Stimulated activated CD8-positive, alpha-beta memory T cell treated with anti-CD3 and anti-CD28 coated beads, Interleukin-12 subunit alpha, Interleukin-12 subunit beta, amount 100 ng/mL, for 24 hours (primary cell): ENCODE data around the gene SPOCK3.
"Not testable (repeated sequence)": the region's sequence is repeated elsewhere in the genome, so short reads cannot be mapped to it uniquely, and the experiment has no call there.

ENCODE experiments used
- DNase-seq: peaks from one replicate; pipeline ENCODE4 v3.0.0-alpha.2; 2020; ENCODE audit errors: extremely low read depth

Gene SPOCK3

DNA sequence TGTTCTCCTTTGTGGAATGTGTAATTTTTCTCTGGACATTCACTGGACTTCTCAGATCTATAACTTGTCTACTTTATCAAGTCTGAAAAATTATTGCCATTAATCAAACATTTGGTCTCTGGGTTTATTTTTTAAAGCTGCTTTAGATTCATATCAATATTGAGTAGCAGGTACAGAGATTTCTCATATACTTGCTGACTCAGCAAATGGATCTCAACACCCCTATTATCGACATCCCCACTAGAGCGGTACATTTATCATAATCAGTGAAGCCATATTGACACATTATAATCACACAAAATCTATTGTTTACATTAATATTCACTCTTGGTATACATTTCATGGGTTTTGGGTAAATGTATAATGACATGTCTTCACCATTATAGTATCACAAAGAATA lies 268.7 kb downstream of the SPOCK3 start:
- DNase-seq, result no peak

DNA sequence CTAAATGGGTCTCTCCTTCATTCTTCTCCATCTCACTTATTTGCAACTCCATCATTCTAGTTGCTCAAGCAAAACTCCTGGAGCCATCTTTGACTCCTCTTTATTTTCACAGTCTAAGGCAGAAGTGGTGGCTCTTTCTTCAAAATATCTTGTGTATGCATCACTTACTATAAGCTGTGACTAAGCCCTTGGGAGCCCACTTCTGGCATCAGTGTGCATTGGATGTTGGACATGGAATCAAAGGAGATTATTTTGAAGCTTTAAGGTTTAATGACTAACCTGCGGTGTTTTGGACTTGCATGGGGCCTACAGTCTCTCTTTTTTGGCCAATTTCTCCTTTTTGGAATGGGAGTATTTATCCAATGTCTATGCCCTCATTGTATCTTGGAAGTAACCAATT lies 276.8 kb downstream of the SPOCK3 start:
- DNase-seq, result no peak

DNA sequence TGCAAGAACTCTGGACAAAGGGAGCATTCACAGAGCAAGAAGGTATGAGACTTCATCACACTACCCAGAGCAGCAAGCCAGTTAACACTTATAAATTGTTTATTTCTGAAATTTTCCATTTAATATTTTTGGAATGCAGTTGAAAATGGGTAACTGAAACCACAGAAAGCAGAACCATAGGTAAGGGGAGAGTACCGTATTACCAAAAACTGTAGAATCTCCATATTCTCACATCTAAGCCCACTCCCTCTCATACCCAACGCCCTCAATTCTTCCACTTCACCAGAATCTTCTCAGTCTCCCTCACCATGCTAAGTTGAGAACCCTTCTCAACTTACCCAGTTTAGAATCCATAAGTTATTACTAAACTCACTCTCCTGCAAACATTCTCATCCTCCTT lies 277.8 kb downstream of the SPOCK3 start:
- no peak for DNase-seq

DNA sequence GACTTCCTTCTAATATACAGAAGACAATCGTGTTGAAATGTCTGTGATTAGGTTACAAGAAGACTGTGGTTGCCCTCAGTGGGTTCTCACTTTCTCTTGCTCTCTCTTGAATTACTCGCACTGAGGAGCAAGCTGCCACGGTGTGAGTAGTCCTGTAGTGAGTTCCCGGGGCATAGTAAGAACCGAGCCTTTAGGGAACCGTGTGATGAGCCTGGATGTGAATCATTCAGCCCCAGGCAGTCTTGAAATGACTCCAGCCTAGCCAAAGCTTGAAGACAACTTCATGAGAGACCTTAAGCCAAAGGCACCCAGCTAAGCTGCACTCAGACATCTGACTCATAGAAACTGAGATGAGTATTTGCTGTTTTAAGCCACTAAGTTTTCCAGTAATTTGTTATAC lies 292.7 kb downstream of the SPOCK3 start:
- DNase-seq, result no peak

DNA sequence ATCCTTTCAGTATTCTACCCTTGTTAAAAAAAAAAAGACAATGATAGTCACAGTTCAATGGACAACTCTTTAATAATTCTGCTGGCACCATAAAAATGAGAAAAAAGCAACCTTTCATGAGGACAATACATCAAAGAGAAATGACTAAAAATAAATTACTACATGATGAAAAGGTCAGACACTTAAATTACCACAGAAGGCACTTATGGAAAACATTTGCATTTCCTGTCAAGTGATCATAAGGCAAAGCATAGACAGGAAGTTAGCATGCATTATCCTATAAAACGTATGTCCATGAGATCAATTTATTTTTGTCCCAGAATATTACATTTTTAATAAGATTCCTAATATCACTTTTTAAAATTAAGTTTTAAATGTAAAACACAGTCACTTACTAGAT lies 303.8 kb downstream of the SPOCK3 start:
- no peak for DNase-seq

DNA sequence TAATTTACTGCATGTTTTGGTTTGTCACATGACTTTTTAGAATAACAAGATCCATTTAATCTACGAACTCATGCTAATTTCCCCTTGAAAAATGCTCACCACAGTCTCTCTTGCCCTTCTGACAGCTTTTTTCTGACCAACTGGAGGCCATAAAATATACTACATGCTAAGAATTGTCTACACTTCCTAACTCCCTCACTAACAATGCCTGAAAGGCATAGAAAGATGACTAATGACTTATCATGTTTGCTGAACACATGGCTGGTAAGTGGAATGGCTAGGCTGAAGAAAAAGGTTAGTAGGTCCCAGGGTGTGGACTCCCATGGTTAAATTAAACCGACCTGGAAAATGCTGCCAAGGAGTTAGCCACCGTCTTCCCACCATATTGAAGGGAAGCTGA lies 309.9 kb downstream of the SPOCK3 start:
- no peak for DNase-seq

DNA sequence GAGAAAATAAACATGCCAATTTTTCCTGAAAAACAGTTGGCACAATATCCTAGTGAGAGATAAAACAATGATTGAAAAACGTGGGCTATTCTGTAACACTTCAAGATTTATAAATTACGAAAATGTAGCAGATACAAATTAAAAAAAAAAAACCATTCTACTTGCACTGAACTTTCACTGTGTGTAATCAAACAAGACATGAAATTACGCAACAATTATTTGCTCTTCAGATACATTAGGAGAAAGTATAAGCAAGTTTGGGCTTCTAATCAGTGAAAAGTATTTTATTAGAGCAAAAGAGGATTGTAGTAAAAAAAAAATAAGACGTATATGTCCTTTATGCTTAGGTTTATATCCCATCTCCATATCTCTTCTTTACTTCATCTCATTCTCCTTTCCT lies 320.4 kb downstream of the SPOCK3 start:
- no peak for DNase-seq

DNA sequence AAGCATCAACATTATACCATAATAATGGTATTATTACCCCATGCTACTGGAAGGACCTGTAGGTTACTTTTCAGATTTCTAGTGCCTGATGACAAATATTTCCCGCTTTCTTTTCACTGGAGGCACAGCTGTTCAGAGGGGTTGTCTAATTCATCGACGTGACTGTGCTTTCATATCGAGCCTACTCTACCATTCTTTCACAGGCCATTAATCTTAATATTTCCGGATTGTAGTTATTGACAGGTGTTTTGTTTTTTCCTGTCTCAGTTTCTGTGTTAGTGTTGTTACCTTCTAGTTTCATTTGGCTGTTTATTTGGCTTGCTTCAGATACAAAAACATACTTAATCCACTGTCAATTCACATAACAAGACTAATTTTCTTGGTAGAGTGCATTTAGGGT lies 330.9 kb downstream of the SPOCK3 start:
- no peak for DNase-seq

DNA sequence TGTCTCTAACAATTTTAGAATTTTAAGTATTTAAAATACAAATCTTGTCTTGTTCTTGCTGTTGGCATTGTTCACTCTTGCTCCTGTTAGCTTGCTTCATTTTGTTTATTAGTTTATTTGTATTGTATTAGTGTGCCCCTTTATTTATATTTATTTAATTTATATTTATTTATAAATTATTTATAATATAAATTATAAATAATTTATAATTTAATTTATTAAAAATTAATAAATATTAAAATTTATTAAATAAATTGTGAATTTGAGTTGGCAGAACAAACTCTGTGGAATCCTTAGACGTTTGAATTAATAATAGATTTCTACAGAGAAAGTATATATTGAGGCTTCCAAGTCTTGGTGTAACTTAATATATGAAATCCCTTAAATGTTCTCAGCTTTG lies 331.4 kb downstream of the SPOCK3 start:
- DNase-seq, result no peak

DNA sequence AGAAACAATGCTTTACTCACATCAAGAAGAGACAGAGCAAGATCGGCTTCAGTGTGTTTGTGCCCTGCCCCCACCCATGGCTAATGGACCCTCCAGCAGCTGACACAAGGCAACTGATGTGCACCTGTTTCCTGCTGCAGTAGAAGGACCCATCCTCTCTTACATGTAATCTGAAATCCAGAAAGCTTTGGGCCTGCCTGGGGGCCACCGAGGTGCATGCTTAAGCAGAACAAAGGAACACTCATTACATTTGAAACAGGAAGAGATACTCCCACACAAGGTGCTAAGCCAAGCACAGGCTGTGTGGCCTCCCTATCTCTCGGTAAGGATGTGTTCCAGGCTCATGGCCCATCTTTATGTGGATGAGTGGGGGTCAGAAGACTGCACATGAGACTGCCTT lies 338.0 kb downstream of the SPOCK3 start:
- DNase-seq, result no peak

DNA sequence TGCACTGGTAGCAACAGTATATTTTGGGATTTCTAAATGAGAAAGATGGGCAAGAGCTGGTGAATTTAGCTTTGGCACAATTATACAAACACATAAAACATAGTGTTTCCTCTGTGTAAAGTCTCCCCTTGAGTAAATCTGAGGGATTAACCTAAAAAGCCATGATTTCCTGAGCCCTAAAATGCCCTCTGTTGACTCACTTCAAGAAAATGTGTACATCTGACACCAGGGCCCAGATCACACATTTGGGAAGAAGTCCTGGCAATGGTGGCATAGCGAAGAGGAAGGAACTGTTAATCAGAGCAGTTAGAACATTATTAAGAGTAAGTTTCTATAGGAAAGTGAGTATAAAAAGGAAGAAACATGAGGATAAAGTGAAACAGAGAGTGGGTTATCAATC lies 338.5 kb downstream of the SPOCK3 start:
- DNase-seq, result no peak

DNA sequence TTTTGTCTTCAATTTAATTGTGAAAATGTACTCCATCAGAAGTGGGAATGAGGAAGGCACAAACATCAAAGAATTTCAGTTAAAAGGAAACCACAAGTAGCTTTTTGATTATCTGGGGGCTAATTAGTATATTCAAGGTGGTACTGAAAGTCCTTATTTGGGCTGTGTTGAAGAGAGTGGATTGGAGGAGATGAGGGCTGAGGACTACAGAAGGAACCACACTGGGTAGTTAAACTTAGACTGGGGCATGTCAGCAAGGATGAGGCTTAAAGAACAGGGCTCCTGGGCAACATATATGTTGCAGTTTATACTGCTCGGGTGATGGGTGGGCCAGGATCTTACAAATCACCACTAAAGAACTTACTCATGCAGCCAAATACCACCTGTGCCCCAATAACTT lies 346.8 kb downstream of the SPOCK3 start:
- no peak for DNase-seq

DNA sequence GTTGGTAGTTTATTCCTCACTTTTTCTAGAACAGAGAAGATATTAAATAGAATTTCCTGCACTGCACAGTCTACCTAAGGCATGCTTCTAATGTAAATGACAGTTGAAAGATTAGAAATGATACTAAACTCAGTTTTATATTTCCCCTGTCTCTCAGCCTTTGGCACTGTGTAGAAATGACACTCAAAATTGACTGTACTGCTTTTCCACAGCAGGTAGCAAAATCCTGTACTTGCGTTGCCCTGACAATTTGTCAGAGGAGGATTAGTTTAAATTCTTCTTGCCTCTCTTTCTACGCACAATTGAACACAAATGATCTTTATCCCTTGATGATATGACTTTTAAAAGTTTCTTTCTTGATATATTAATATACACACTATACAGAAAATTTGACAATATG lies 347.6 kb downstream of the SPOCK3 start:
- no peak for DNase-seq

DNA sequence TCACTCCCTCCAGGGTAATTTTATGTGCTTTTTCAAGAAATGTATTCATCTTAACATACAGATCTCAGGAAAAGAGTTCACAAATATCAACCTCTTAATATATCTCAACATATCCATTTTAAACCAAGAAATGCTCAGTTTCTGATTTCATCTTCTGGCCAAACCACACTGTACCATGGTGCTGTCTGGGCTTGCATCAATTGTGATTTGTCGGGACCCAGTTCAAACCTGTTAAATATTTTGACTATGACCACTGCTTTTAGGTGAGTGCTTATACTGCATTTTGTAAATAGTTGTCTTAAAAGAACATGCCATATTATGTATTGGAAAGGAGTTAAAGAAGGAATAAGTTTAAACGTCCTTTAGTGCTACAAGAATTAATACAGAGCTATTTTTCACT lies 352.1 kb downstream of the SPOCK3 start:
- no peak for DNase-seq

DNA sequence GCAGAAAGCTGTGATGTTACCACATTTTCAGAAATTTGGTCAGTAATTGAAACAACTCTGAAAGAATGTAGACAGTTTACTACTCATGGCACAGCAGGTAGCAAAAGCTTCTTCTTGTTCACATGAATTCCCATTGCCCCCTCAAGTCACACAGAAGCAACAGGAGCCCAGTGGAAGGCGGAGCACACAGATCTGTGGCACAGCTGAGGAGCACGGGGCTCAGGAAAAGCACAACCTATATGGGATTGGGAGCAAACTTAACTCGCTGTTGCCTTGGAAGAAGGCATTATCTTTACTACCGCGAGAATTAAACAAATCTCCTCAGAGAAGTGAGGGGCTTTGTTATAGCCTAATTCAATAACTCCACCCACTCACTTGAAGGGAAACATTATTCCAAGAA lies 358.5 kb downstream of the SPOCK3 start:
- DNase-seq, result no peak

DNA sequence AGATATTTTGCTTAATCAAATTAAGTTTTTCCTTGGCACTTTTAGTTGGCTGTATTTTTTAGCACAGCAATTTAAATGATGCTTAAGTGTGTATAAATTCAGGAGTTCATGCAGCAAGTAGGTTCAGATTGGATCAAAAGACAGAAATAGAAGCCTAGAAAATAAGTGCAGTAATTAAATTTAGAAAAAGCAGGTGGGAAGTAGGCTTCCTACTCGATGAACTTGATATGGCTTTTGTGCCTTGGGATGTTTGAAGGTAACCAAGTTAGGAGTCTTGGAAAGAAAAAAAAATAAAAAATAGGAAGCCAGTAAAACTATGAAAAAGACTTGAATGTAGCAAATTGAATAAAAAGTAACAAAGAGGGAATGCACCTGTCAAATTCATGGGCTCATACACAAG lies 372.3 kb downstream of the SPOCK3 start:
- DNase-seq, result no peak

DNA sequence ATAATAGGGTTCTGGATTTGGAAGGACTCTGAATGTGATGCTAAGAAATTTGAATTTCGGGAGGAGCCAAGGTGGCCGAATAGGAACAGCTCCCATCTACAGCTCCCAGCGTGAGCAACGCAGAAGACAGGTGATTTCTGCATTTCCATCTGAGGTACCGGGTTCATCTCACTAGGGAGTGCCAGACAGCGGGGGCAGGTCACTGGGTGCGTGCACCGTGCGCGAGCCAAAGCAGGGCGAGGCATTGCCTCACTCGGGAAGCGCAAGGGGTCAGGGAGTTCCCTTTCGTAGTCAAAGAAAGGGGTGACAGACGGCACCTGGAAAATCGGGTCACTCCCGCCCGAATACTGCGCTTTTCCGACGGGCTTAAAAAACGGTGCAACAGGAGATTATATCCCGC lies 383.9 kb downstream of the SPOCK3 start:
- not testable (repeated sequence) for DNase-seq

DNA sequence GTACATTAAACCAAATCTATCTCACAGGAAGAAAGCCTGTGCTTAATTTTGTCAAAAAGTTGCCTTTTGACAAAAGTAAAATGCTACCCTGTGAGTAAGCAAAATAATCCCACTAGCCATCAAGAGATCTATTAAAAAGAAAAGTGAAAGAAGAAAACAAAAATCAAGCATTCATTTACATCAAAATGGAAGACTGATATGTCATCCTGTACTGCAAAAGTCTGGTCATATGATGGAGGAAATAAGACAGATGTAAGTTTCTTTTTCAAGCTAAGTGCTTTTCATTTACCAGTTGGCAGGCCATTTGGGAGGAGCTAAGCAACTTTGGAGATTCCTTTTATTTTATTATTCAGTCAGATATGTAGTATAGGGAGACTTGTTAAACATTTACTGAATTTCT lies 387.4 kb downstream of the SPOCK3 start:
- DNase-seq, result no peak

DNA sequence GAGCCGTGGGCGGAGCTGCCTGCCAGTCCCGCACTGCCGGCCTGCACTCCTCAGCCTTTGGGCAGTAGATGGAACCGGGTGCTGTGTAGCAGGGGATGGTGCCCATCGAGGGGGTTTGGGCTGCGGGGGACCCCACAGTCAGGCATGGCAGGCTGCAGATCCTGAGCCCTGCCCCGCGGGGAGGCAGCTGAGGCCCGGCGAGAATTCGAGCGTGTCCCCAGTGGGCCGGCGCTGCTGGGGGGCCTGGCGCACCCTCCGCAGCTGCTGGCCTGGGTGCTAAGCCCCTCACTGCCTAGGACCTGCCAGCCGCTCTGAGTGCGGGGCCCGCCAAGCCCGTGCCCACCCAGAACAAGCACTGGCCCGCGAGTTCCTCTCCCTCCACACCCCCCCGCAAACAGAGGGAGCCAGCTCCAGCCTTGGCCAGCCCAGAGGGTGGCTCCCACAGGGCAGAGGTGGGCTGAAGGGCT lies 391.5 kb downstream of the SPOCK3 start:
- no peak for DNase-seq

DNA sequence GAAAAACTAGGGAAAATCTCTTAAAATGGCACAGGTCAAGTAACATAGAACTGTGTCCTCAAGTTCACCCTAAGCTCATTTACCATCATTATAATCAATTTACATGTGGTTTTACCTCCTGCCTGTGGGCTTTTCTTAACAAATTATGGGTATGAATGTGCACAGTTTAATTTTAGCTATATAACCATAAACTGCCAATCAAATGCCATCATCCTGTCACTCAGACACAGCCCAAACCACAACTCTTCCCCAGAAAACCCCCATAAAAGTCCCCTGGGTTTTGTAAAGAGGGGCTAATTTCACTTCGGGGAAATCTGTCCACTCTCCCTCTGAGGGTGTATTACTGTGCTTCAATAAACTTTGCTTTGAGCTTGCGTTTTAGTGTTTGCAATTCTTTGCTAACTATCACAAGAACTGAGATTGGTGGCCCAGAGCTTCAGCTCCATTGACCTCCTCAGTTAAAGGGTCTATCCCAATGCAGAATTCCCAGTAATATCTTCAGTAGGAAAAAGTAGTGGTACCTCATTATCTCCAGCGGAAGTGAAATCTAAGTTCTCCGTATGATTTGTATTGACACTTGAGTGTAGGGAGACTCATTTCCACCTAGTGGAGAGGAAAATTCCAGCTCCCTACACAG lies 394.6 kb downstream of the SPOCK3 start:
- DNase-seq, result no peak

DNA sequence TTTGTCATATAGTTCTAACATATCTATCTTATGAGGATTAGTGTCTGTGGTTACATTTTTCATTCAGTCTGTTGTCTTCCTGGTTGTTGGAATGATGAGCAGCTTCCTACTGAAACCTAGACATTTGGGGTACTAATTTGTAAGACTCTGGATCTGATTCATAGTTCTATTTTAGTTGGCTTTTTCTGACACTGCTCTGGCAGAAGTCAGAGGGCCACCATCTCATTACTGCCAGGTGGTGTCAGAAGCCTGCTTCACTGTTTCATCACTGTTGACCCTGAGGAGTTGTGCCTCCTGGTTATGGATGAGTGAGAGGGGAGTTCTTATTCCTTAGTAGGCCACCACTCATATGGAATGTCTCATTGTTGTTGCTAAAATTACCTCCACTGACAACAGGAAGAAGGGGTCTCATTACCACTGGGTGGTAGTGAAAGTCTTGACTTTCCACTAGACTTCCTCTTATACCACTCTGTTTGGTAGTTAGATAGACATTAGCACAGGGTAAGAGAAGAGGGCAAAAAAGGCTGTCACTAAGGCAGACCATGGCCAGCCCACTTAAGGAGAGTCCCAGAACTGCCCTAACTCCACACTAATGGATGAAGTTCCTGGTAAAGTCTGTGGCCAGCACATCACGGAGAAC lies 395.2 kb downstream of the SPOCK3 start:
- no peak for DNase-seq

DNA sequence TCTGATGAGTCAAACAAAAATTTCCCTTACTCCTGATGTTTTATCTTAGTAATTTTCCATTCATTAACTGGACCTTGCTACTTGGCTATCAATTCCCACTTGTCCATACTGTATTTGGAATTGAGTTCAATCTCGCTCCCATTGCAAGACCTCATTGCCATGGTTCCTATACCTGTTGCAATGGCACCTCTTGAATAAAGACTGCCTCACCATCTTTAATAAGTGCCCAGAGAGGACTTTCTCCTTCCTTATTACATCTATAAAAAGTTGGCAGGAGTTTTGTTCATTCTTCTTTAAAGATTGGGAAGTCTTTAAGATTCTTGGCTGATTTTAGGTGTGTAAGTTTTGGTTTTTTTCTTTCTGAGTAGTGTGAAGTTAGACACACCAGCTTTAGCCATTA lies 397.4 kb downstream of the SPOCK3 start:
- DNase-seq, result no peak

DNA sequence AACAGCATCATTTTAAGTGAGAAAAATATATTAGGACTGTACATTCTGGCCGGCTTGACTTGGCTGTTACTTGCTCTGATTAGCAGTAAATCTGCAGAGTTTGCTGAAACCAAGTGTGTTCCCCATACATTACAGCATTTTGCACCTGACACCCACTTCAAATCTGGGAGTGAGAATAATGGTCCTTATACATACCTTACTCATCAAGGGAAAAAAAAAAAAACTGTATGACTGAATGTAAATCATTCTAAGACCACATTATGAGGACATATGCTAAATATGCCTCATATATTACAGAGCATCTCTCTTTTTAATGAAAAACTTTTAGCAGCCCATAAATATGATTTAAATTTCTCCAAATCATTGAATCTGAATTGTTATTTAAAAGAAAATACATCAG lies 406.7 kb downstream of the SPOCK3 start:
- DNase-seq, result no peak

DNA sequence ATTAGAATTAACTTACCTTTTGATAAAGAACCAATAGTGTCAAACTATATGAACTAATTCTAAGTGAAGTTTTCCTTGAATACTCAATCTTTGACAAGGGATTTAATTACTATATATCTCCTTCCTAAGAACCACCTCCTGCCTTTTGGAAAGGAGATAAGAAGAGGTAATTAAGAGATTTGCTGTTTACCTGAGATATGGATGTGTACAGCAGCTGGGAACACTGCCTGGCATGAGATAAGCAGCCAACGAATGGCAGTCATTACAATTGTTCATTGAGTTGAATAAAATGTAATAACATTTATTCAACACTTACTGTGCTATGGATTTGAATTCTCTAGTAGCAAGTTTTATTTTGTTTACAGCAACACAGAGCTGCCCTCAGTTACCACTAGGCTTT lies 407.1 kb downstream of the SPOCK3 start:
- no peak for DNase-seq
